HL-60 (cell line): Measurements from ENCODE around the gene GPC5.

Experiments used
- DNase-seq, 2 experiments: peaks; one replicate each; pipeline ENCODE4 v3.0.0-alpha.2; 2010 to 2020; ENCODE audit warnings: low read depth in 1 of 2, low spot score in 1 of 2
- H3K27ac ChIP-seq: fragments of 250-450 bp; sonication (Bioruptor Pico); replicated peaks from 2 replicates; pipeline ENCODE4 v1.5.1; 2020; ENCODE audit warnings: mild to moderate bottlenecking, moderate library complexity
- H3K27me3 ChIP-seq: fragments of 250-450 bp; sonication (Bioruptor Pico); 2 replicates; pipeline ENCODE4 v1.5.1; 2021; ENCODE audit warnings: mild to moderate bottlenecking, moderate library complexity; ENCODE audit not compliant: insufficient read depth, poor library complexity, severe bottlenecking
- H3K4me3 ChIP-seq: replicated peaks from 2 replicates; pipeline ENCODE4 v1.5.1; 2011; ENCODE audit warnings: mild to moderate bottlenecking, control low read depth, low read length; ENCODE audit not compliant: insufficient read depth
- GABPA ChIP-seq: IDR thresholded peaks from 2 replicates; pipeline ENCODE4 v1.6.1; 2012; ENCODE audit warnings: low read depth
- POLR2AphosphoS5 ChIP-seq: IDR thresholded peaks from 2 replicates; pipeline ENCODE4 v1.6.1; 2012; ENCODE audit warnings: low read depth
- SPI1 ChIP-seq: IDR thresholded peaks from 2 replicates; pipeline ENCODE4 v1.6.1; 2012; ENCODE audit warnings: low read depth, mild to moderate bottlenecking, borderline replicate concordance
- TF ChIP-seq, protein P1 (sequence below): IDR thresholded peaks from one replicate; pipeline ENCODE4 v1.5.1; 2011; ENCODE audit warnings: low read length, control low read depth, inconsistent platforms; ENCODE audit not compliant: insufficient read depth
- TF ChIP-seq, protein P2 (sequence below): IDR thresholded peaks from 2 replicates; pipeline ENCODE4 v1.6.1; 2012; ENCODE audit warnings: low read depth; ENCODE audit not compliant: insufficient replicate concordance

Gene GPC5

DNA sequence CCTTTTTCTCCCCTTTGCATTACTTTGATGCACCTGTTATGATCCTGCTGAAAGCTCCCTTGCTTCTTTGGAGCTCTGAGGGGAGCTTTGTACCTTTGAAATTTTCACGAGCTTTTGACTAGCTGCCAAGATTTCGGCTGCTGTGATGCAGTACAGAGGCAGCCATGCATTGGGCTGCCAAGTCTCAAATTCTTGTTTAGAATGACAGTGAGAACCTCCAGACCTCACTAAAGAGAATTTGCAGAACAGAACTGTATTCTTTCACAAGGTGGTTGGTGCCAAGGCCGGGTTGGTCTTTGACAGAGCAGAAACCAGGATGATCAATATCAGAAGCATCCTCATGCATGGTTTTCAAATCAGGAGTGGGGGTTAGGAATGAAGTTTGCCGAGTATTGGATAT, 414.8 kb downstream of the GPC5 start:
- Histone ChIP-seq H3K4me3 (no peak overlapping the region), H3K27me3 (no peaks in the 10 kb centered on the region), H3K27ac (no peak overlapping the region)
- TF ChIP-seq, protein P1, sequence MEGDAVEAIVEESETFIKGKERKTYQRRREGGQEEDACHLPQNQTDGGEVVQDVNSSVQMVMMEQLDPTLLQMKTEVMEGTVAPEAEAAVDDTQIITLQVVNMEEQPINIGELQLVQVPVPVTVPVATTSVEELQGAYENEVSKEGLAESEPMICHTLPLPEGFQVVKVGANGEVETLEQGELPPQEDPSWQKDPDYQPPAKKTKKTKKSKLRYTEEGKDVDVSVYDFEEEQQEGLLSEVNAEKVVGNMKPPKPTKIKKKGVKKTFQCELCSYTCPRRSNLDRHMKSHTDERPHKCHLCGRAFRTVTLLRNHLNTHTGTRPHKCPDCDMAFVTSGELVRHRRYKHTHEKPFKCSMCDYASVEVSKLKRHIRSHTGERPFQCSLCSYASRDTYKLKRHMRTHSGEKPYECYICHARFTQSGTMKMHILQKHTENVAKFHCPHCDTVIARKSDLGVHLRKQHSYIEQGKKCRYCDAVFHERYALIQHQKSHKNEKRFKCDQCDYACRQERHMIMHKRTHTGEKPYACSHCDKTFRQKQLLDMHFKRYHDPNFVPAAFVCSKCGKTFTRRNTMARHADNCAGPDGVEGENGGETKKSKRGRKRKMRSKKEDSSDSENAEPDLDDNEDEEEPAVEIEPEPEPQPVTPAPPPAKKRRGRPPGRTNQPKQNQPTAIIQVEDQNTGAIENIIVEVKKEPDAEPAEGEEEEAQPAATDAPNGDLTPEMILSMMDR, result no peak
- TF ChIP-seq SPI1, result no peak
- TF ChIP-seq, protein P2, sequence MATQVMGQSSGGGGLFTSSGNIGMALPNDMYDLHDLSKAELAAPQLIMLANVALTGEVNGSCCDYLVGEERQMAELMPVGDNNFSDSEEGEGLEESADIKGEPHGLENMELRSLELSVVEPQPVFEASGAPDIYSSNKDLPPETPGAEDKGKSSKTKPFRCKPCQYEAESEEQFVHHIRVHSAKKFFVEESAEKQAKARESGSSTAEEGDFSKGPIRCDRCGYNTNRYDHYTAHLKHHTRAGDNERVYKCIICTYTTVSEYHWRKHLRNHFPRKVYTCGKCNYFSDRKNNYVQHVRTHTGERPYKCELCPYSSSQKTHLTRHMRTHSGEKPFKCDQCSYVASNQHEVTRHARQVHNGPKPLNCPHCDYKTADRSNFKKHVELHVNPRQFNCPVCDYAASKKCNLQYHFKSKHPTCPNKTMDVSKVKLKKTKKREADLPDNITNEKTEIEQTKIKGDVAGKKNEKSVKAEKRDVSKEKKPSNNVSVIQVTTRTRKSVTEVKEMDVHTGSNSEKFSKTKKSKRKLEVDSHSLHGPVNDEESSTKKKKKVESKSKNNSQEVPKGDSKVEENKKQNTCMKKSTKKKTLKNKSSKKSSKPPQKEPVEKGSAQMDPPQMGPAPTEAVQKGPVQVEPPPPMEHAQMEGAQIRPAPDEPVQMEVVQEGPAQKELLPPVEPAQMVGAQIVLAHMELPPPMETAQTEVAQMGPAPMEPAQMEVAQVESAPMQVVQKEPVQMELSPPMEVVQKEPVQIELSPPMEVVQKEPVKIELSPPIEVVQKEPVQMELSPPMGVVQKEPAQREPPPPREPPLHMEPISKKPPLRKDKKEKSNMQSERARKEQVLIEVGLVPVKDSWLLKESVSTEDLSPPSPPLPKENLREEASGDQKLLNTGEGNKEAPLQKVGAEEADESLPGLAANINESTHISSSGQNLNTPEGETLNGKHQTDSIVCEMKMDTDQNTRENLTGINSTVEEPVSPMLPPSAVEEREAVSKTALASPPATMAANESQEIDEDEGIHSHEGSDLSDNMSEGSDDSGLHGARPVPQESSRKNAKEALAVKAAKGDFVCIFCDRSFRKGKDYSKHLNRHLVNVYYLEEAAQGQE, result no peak
- no peak for TF ChIP-seq POLR2AphosphoS5
- TF ChIP-seq GABPA, result no peak
- no peak for DNase-seq

DNA sequence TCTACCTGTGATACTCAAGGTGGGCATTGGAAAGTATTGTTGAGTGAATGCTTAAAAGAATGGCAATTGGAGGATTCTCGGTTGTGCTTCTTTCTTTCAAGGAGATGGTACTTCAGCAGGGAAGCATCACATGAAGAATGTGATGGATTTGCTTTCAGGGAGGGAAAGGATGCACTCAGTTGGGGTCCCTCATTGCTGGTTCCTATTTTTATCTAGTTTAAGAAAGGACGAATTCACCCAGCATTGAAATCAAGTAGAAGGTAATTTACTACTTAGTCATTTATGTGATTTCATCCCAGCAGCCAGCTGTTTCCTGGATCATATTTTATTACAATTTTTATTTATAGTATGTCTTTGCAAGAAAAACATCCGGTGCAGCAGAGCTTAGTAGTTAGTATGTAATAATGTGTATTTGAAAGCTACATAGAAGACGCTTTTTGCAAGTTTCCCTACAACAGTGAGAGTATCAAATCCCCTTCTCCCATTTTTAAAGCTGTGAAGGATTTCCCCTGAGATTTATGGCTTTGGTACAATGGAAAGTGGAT, 417.9 kb downstream of the GPC5 start:
- TF ChIP-seq SPI1, result no peak
- TF ChIP-seq, protein P2, result no peak

DNA sequence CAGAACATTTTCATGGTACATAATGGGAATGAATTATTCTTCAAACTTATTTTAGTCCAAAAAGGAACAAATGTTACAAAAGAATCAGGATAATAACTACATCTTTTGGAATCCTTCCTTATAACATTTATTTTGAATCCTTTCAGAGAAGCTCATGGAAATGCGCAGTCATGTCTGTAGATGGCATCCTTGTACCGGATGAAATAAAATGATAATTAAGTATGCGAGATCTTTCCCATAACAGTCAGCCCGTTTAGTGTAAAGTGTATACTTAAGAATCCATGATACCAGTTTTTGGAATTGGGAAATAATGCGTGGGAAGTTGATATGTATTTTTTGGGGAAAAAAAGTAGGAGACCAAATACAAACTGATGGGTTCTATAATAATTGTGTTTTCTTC, 418.8 kb downstream of the GPC5 start:
- Histone ChIP-seq H3K27me3 (no peaks in the 10 kb centered on the region), H3K4me3 (no peak overlapping the region), H3K27ac (no peak overlapping the region)
- TF ChIP-seq, protein P2, result no peak
- TF ChIP-seq SPI1 (no peak), POLR2AphosphoS5 (no peak), GABPA (no peak)
- TF ChIP-seq, protein P1, result no peak
- no peak for DNase-seq

More for the DNA sequence above, 417.9 kb downstream of the GPC5 start:
- H3K27ac ChIP-seq, result no peak overlapping the region
- no peak for DNase-seq
- H3K27me3 ChIP-seq, result no peaks in the 10 kb centered on the region
- no peak overlapping the region for H3K4me3 ChIP-seq

DNA sequence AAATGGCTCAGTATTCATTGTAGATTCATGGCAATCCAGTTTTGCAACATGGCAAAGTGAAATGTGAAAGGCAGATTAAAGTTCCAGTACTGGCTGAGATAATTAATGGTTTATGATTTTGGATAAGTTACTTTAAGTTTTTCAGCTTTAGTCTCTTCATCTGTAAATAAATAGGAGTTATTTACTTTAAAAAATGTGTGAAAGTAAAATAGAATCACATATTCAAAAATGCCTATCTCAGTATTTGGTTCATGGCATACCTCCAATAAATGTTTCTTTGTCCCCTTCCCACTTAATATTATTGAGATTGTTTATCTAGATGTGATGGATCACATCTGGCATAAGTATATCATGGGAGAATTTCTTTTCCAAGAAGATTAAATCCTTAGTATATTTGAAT, 426.0 kb downstream of the GPC5 start:
- H3K27ac ChIP-seq, result no peak overlapping the region
- DNase-seq, result no peak
- no peak overlapping the region for H3K4me3 ChIP-seq
- no peaks in the 10 kb centered on the region for H3K27me3 ChIP-seq
- TF ChIP-seq SPI1 (no peak), POLR2AphosphoS5 (no peak), GABPA (no peak)
- TF ChIP-seq, protein P2, result no peak
- TF ChIP-seq, protein P1, result no peak
